ENCODE results near the gene LRP8. TPM values are rescaled to one million over a fixed set of nuclear protein-coding genes. Genes with fewer than 3 reads are reported as not detected.

The LRP8 gene
- polyA plus RNA-seq, 1 donor (not counting 4 experiments of a cell fraction or from before 2014, with no cell fraction given): 31.0 TPM

DNA sequence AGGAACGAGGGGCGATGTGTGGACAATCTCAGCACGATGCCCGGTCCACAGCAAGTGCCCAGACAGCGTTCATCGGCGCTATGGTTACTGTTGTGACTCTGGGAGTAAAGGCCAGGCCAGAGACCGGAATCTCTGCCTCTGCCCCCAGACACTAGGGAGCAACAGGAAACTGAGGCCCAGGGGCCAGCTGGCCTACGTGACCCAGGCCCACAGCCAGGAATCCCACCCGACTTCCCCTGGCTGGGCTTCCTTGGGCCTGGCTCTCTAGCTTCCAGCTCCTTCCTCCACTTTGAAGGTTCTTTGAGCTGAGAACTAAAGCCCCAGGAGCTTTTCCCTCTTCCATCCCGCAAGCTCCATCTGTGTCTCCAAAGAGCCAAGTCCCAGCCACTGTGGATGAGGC is 4.6 kb downstream of the LRP8 start:
- Histone ChIP-seq H3K4me2 (ENCODE audit: control insufficient read depth, extremely low read depth, insufficient read depth, low read depth, low read length) (no peak overlapping the region), H3K9me3 (ENCODE audit: control insufficient read depth, low read depth, low read length) (no peaks in the 10 kb centered on the region), H2AFZ (ENCODE audit: control insufficient read depth, low read length) (no peak overlapping the region), H3K36me3 (ENCODE audit: control insufficient read depth in 2 of 2, extremely low read depth in 1 of 2, insufficient read depth in 2 of 2, low read length in 2 of 2) (peaks cover 8 to 37% of the 10 kb centered on the region in 2 experiments), H3K9me1 (ENCODE audit: control insufficient read depth, extremely low read depth, insufficient read depth, low read length) (no peaks in the 10 kb centered on the region), H3K9ac (ENCODE audit: control insufficient read depth, extremely low read depth, insufficient read depth, low read length) (no peak overlapping the region), H4K20me1 (ENCODE audit: control insufficient read depth, extremely low read depth, insufficient read depth, low read length) (no peaks in the 10 kb centered on the region), H3K4me3 (ENCODE audit: control insufficient read depth in 2 of 3, extremely low read depth in 1 of 3, insufficient read depth in 2 of 3, low read depth in 1 of 3, low read length in 3 of 3) (no peak overlapping the region), H3K79me2 (ENCODE audit: control insufficient read depth, insufficient read depth, low read length) (peaks cover 61% of the 10 kb centered on the region), H3K4me1 (ENCODE audit: control insufficient read depth, extremely low read depth, insufficient read depth, low read length) (peaks cover 14% of the 10 kb centered on the region), H3K27me3 (ENCODE audit: control insufficient read depth, extremely low read depth, insufficient read depth, low read length) (no peaks in the 10 kb centered on the region), H3K27ac (ENCODE audit: control insufficient read depth, insufficient read depth, low read length) (no peak overlapping the region)
- TF ChIP-seq EZH2 (IDR thresholded peaks at IDR 0.05; ENCODE audit: low read length) (no peak), CTCF (optimal IDR thresholded peaks at IDR 0.05 in 1 of 3, IDR thresholded peaks at IDR 0.05 in 1 of 3, conservative IDR thresholded peaks at IDR 0.05 in 1 of 3; ENCODE audit: extremely low read depth in 1 of 3, insufficient read depth in 2 of 3, low read length in 3 of 3) (no peak)
- DNase-seq (ENCODE audit: low read depth, low spot score) (no peak), FAIRE-seq (no peak)
- dilution Hi-C loops (cut with MboI; ENCODE audit: extremely low pct_ligation_motif_present, low sequenced_read_pairs): no loop called here

GRCh38 chr1:53321776-53322602 is 5.9 kb downstream of the LRP8 start:
- Histone ChIP-seq H3K4me2 (ENCODE audit: control insufficient read depth, extremely low read depth, insufficient read depth, low read depth, low read length) (no peak overlapping the region), H3K79me2 (ENCODE audit: control insufficient read depth, insufficient read depth, low read length) (peaks cover 73% of the 10 kb centered on the region), H3K36me3 (ENCODE audit: control insufficient read depth in 2 of 2, extremely low read depth in 1 of 2, insufficient read depth in 2 of 2, low read length in 2 of 2) (peaks cover 10 to 37% of the 10 kb centered on the region in 2 experiments), H3K9ac (ENCODE audit: control insufficient read depth, extremely low read depth, insufficient read depth, low read length) (no peak overlapping the region), H3K9me1 (ENCODE audit: control insufficient read depth, extremely low read depth, insufficient read depth, low read length) (no peaks in the 10 kb centered on the region), H2AFZ (ENCODE audit: control insufficient read depth, low read length) (no peak overlapping the region), H4K20me1 (ENCODE audit: control insufficient read depth, extremely low read depth, insufficient read depth, low read length) (no peaks in the 10 kb centered on the region), H3K4me1 (ENCODE audit: control insufficient read depth, extremely low read depth, insufficient read depth, low read length) (peaks cover 14% of the 10 kb centered on the region), H3K27ac (ENCODE audit: control insufficient read depth, insufficient read depth, low read length) (no peak overlapping the region), H3K27me3 (ENCODE audit: control insufficient read depth, extremely low read depth, insufficient read depth, low read length) (no peaks in the 10 kb centered on the region), H3K9me3 (ENCODE audit: control insufficient read depth, low read depth, low read length) (no peaks in the 10 kb centered on the region), H3K4me3 (ENCODE audit: control insufficient read depth in 2 of 3, extremely low read depth in 1 of 3, insufficient read depth in 2 of 3, low read depth in 1 of 3, low read length in 3 of 3) (no peak overlapping the region)
- FAIRE-seq (no peak), DNase-seq (ENCODE audit: low read depth, low spot score) (no peak)
- TF ChIP-seq EZH2 (IDR thresholded peaks at IDR 0.05; ENCODE audit: low read length) (no peak), CTCF (optimal IDR thresholded peaks at IDR 0.05 in 1 of 3, IDR thresholded peaks at IDR 0.05 in 1 of 3, conservative IDR thresholded peaks at IDR 0.05 in 1 of 3; ENCODE audit: extremely low read depth in 1 of 3, insufficient read depth in 2 of 3, low read length in 3 of 3) (no peak)
- dilution Hi-C loops (cut with MboI; ENCODE audit: extremely low pct_ligation_motif_present, low sequenced_read_pairs): no loop called here
